Colonic mucosa (tissue), 4 donors: ENCODE results near the gene GRID1. TPM values are rescaled to one million over a fixed set of nuclear protein-coding genes. Genes with fewer than 3 reads are reported as not detected.

Experiments
- DNase-seq: peaks from one replicate; pipeline ENCODE4 v3.0.0-alpha.2; 2020
- H3K27ac ChIP-seq: fragments of 200-600 bp; one replicate; pipeline ENCODE4 v1.8.0; 2021
- H3K27me3 ChIP-seq: fragments of 200-600 bp; one replicate; pipeline ENCODE4 v1.8.0; 2021
- H3K36me3 ChIP-seq: fragments of 200-600 bp; one replicate; pipeline ENCODE4 v1.8.0; 2021
- H3K4me1 ChIP-seq: fragments of 200-600 bp; one replicate; pipeline ENCODE4 v1.8.0; 2021; ENCODE audit warnings: mild to moderate bottlenecking
- H3K4me3 ChIP-seq: fragments of 200-600 bp; one replicate; pipeline ENCODE4 v1.8.0; 2021
- H3K9ac ChIP-seq, 2 donors: one replicate each; pipeline ENCODE4 v1.7.0; 2013; ENCODE audit warnings: control low read depth in 2 of 2, low read depth in 2 of 2, low read length in 2 of 2
- H3K9me3 ChIP-seq: fragments of 200-600 bp; one replicate; pipeline ENCODE4 v1.8.0; 2021
- intact Hi-C: fragments of 100-400 bp; cut with DNase I; formaldehyde crosslinking; loops from one replicate; pipeline ENCODE4 v1.14.1; 2022
- total RNA-seq, 2 donors: library from RNA; stranded (reverse); fragmentation: NEBNext Ultra II Directional in 1 of 2; extraction: Animal tissue kit (Norgen Biotek cat#: 25700) in 1 of 2; gene quantifications; one replicate each; pipeline ENCODE4 v1.2.1, GENCODE V29; 2021
- TF ChIP-seq, protein P1 (sequence below): fragments of 200-600 bp; IDR thresholded peaks from one replicate; pipeline ENCODE4 v1.8.0; 2022; ENCODE audit warnings: antibody characterized with exemption, mild to moderate bottlenecking
- donor health status: healthy.
- donor health status: DM: no; HTN: no; CAD: no.
- donor health status: DM: no; HTN: no; CAD: no.

Gene GRID1
- total RNA-seq, 2 donors from 2014 or later, result 0.30 to 0.37 TPM

DNA sequence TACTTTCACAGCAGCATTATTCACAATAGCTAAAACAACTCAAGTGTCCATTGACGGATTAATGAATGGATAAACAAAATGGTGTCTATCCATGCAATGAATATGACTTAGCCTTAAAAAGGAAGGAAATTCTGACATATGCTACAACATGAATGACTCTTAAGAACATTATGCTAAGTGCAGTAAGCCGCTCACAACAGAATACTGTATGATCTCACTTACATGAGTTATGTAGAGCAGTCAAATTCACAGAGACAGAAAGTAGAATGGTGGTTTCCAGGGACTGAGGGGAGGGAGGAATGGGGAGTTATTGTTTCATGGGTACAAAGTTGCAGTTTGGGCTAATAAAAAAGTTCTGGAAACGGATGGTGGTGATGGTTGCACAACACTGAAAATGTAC, 282.0 kb downstream of the GRID1 start:
- H3K4me1 ChIP-seq, result no peaks in the 10 kb centered on the region
- H3K9ac ChIP-seq, result no peak overlapping the region
- intact Hi-C loops, result no loop called here
- no peak overlapping the region for H3K27ac ChIP-seq
- DNase-seq, result no peak
- no peaks in the 10 kb centered on the region for H3K9me3 ChIP-seq
- no peaks in the 10 kb centered on the region for H3K36me3 ChIP-seq
- no peaks in the 10 kb centered on the region for H3K27me3 ChIP-seq
- TF ChIP-seq, protein P1, sequence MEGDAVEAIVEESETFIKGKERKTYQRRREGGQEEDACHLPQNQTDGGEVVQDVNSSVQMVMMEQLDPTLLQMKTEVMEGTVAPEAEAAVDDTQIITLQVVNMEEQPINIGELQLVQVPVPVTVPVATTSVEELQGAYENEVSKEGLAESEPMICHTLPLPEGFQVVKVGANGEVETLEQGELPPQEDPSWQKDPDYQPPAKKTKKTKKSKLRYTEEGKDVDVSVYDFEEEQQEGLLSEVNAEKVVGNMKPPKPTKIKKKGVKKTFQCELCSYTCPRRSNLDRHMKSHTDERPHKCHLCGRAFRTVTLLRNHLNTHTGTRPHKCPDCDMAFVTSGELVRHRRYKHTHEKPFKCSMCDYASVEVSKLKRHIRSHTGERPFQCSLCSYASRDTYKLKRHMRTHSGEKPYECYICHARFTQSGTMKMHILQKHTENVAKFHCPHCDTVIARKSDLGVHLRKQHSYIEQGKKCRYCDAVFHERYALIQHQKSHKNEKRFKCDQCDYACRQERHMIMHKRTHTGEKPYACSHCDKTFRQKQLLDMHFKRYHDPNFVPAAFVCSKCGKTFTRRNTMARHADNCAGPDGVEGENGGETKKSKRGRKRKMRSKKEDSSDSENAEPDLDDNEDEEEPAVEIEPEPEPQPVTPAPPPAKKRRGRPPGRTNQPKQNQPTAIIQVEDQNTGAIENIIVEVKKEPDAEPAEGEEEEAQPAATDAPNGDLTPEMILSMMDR, result no peak
- no peak overlapping the region for H3K4me3 ChIP-seq

DNA sequence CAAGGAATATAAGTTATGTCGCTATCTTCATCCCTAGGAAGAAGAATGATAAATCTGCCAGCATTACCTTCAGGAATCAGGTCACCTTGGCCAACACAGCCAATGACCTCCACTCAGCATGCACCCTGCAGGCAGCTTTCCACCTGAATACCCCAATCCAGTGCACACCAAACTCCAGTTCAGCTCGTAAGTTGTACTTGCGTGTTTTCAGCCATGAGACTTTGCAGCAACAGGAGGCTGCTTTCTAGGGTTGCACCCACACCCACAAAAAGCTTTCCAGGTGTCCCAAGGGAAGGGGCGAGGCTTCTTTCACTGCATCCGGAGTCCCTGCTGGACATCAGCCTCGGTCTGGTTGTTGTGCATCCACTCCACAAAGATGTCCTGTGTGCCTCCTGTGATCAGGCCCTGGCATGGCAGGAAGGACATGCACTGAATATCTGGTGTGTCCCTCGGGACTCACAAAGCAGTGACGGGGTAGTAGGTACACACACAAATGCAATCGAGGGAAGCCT, 282.9 kb downstream of the GRID1 start:
- no peak for DNase-seq
- intact Hi-C loops, result no loop called here

DNA sequence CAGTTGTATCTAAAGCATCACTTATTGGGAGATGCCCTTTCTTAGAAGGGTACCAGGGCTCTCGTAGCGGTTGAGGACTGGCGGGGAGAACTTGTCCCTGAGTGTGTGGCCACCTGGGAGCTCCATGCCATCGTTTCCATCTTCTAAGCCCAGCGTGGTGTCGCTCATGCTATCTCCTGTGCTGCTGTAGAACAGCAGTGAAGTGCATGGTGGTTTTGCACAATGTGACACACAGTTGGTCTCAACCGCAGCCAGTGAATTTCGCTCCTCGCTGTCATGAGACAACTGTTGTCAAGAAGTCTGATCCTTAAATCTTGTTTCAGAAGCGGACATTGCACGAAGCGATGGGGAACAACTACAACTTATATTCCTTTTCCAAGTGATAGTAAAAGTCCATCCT, 283.4 kb downstream of the GRID1 start:
- DNase-seq, result no peak
- H3K27ac ChIP-seq, result no peak overlapping the region
- H3K4me3 ChIP-seq, result no peak overlapping the region
- intact Hi-C loops, result no loop called here
- H3K9me3 ChIP-seq, result no peaks in the 10 kb centered on the region
- H3K9ac ChIP-seq, result no peak overlapping the region
- no peaks in the 10 kb centered on the region for H3K36me3 ChIP-seq
- H3K4me1 ChIP-seq, result no peaks in the 10 kb centered on the region
- H3K27me3 ChIP-seq, result no peaks in the 10 kb centered on the region
- TF ChIP-seq, protein P1, result no peak

More for the DNA sequence above, 282.9 kb downstream of the GRID1 start:
- no peak overlapping the region for H3K9ac ChIP-seq
- H3K36me3 ChIP-seq, result no peaks in the 10 kb centered on the region
- no peak overlapping the region for H3K4me3 ChIP-seq
- TF ChIP-seq, protein P1, result no peak
- no peaks in the 10 kb centered on the region for H3K9me3 ChIP-seq
- H3K27me3 ChIP-seq, result no peaks in the 10 kb centered on the region
- no peaks in the 10 kb centered on the region for H3K4me1 ChIP-seq
- H3K27ac ChIP-seq, result no peak overlapping the region

DNA sequence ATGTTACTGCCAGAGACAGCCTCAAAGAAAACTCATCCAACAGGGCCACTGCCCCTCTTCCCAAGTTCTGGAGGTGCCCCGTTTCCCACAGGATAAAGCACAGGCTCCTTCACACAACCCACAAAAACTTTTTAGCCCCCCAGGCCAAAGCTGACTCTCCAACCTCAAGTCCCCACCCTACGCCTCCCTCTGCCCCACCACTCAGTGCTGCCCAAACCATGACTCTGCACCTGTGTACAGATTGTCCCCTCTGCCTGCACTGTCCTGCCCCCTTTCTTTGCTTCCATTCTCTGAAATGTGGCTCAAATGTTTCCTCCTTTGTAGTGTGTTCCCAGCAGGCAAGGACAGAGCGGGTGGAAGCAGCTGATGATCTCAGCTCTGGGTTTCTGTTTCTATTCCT, 284.0 kb downstream of the GRID1 start:
- H3K9me3 ChIP-seq, result no peaks in the 10 kb centered on the region
- TF ChIP-seq, protein P1, result no peak
- DNase-seq, result no peak
- H3K27me3 ChIP-seq, result no peaks in the 10 kb centered on the region
- H3K9ac ChIP-seq, result no peak overlapping the region
- H3K27ac ChIP-seq, result no peak overlapping the region
- H3K4me1 ChIP-seq, result no peaks in the 10 kb centered on the region
- intact Hi-C loops, result no loop called here
- H3K4me3 ChIP-seq, result no peak overlapping the region
- H3K36me3 ChIP-seq, result no peaks in the 10 kb centered on the region

DNA sequence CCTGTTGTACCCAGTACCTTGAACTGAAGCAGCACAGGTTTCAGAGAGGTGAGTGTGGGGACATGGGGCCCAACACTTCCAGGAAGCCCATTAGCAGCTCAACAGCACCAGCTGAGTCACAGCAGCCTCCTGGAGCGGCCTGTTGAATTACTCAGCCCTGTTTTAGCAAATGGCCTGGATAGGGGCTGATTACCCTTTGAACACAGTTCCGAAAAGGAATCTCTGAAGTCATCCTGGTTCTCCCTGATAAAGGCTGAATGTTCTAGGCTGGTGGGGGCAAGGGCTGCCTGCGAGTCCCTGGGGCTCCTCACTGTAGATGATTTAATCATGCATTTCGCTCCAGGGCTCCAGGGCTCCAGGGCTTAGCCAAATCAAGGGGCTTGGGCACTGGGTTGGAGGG, 287.5 kb downstream of the GRID1 start:
- H3K9ac ChIP-seq, result no peak overlapping the region
- intact Hi-C loops, result no loop called here
- no peak overlapping the region for H3K27ac ChIP-seq
- no peaks in the 10 kb centered on the region for H3K9me3 ChIP-seq
- no peaks in the 10 kb centered on the region for H3K36me3 ChIP-seq
- TF ChIP-seq, protein P1, result no peak
- no peak for DNase-seq
- no peak overlapping the region for H3K4me3 ChIP-seq
- H3K4me1 ChIP-seq, result no peaks in the 10 kb centered on the region
- no peaks in the 10 kb centered on the region for H3K27me3 ChIP-seq

DNA sequence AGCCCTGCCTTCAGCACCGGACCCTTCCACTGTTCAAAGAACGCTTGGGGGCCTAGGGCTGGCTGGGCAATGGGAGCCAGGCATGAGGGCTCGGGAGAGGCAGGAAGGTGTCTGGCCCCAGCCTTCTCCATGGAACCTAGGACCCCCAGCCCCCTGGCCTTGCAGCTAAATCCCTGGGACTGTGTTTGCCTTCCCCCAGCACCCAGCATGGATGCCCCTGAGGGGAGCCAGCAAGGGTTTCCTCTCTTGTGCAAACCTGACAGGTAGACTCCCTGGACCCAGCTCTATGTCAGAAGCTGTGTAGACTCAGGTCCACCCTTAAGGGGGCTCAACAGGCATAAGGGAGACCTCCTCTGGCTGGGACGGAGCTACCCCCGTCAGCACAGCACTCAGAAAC, 288.0 kb downstream of the GRID1 start:
- Histone ChIP-seq H3K27ac (no peak overlapping the region), H3K9me3 (no peaks in the 10 kb centered on the region), H3K4me3 (no peak overlapping the region), H3K9ac (no peak overlapping the region), H3K36me3 (no peaks in the 10 kb centered on the region), H3K27me3 (no peaks in the 10 kb centered on the region), H3K4me1 (no peaks in the 10 kb centered on the region)
- no peak for DNase-seq
- TF ChIP-seq, protein P1, result no peak
- intact Hi-C loops, result no loop called here
